ENCODE measurements around the gene PKDREJ. TPM values are rescaled to one million over a fixed set of nuclear protein-coding genes. Genes with fewer than 3 reads are reported as not detected.

Gene PKDREJ
- total and polyA plus RNA-seq, 2 donors (not counting 1 experiment from before 2014, with no cell fraction given): under 0.01 TPM; not detected in 1

DNA sequence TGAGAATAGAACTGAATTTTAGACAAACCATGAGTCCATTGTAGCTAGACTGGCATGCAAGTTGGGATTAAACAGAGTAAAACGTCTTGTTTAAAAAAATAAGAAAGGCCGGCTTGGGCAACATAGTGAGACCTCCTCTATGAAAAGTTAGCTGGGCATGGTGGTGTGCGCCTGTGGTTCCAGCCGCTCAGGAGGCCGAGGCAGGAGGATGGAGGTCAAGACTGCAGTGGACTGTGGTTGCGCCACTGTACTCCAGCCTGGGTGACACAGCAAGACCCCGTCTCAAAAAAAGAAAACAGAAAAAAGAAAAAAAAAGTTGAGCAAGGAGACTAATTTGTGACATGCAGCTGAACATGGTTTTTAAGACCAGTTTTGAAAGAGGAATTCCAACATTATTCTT lies 36.6 kb downstream of the PKDREJ start:
- Histone ChIP-seq H3K27ac (ENCODE audit: insufficient read depth, low read length) (no peak overlapping the region), H3K36me3 (ENCODE audit: control insufficient read depth, insufficient read depth, low read length) (peaks cover 2% of the 10 kb centered on the region), H3K9me3 (ENCODE audit: control insufficient read depth, insufficient read depth, low read depth, low read length) (no peaks in the 10 kb centered on the region), H3K4me2 (ENCODE audit: extremely low read depth, insufficient read depth, low read length) (no peak overlapping the region), H4K20me1 (ENCODE audit: control insufficient read depth, extremely low read depth, insufficient read depth, low read length) (no peaks in the 10 kb centered on the region), H3K27me3 (ENCODE audit: control insufficient read depth, insufficient read depth, low read length) (no peaks in the 10 kb centered on the region), H3K9ac (ENCODE audit: insufficient read depth, low read length) (no peak overlapping the region), H3K79me2 (ENCODE audit: control insufficient read depth, insufficient read depth, low read length) (no peaks in the 10 kb centered on the region), H3K4me3 (replicated peaks in 1 of 4; ENCODE audit: control extremely low read depth in 1 of 4, insufficient read depth in 1 of 4, low read depth in 3 of 4, low read length in 4 of 4) (no peak overlapping the region), H2AFZ (ENCODE audit: low read length) (no peak overlapping the region), H3K4me1 (ENCODE audit: control insufficient read depth, extremely low read depth, insufficient read depth, low read length) (no peaks in the 10 kb centered on the region)
- no peak for TF ChIP-seq EZH2 (IDR thresholded peaks at IDR 0.05; ENCODE audit: low read length, missing control alignments)
- TF ChIP-seq CTCF (conservative IDR thresholded peaks at IDR 0.05 in 1 of 2, IDR thresholded peaks at IDR 0.05 in 1 of 2; ENCODE audit: low read depth in 1 of 2, low read length in 2 of 2): no peak
- DNase-seq (ENCODE audit: low read depth in 2 of 2): no peak

DNA sequence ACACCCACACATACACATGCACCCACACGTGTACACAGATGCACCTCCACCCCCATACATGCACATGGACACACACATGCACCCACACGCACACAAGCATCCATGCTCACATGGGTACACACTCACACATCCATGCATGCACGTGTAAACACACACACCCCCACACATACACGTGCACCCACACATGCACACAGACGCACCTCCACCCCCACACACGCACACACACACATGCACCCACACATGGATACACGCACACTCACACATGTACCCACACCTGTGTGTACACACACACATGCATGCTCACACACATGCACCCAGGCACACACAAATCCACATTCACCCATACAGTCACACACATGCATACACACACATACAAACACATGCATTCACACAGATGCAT lies 37.5 kb downstream of the PKDREJ start:
- no peak for DNase-seq (ENCODE audit: low read depth in 2 of 2)

DNA sequence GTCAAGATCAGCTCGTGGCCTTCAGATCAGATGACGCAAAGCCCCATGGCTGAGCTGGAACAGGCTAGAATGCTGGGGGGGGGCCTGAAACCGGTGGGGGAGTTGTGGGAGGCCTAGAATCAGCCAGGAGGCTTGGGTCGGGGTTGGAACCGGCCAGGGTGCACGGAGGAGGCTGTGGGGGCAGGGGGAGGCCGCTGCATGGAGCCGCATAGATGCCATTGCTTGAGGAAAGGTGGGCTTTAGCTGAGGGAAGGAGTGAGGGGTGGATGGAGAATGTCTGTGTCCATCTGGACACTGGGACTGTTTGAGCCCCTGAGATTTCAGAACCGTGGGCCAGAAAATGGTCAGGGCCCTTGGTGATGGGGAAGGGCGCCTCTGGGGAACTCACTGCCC lies 38.2 kb downstream of the PKDREJ start:
- no peaks in the 10 kb centered on the region for H4K20me1 ChIP-seq (ENCODE audit: control insufficient read depth, extremely low read depth, insufficient read depth, low read length)
- H3K27ac ChIP-seq (ENCODE audit: insufficient read depth, low read length): no peak overlapping the region
- peaks cover 2% of the 10 kb centered on the region for H3K36me3 ChIP-seq (ENCODE audit: control insufficient read depth, insufficient read depth, low read length)
- no peak overlapping the region for H3K4me2 ChIP-seq (ENCODE audit: extremely low read depth, insufficient read depth, low read length)
- no peak overlapping the region for H2AFZ ChIP-seq (ENCODE audit: low read length)
- no peaks in the 10 kb centered on the region for H3K27me3 ChIP-seq (ENCODE audit: control insufficient read depth, insufficient read depth, low read length)
- no peaks in the 10 kb centered on the region for H3K79me2 ChIP-seq (ENCODE audit: control insufficient read depth, insufficient read depth, low read length)
- TF ChIP-seq CTCF (conservative IDR thresholded peaks at IDR 0.05 in 1 of 2, IDR thresholded peaks at IDR 0.05 in 1 of 2; ENCODE audit: low read depth in 1 of 2, low read length in 2 of 2) (no peak), EZH2 (IDR thresholded peaks at IDR 0.05; ENCODE audit: low read length, missing control alignments) (no peak)
- no peak overlapping the region for H3K4me3 ChIP-seq (replicated peaks in 1 of 4; ENCODE audit: control extremely low read depth in 1 of 4, insufficient read depth in 1 of 4, low read depth in 3 of 4, low read length in 4 of 4)
- H3K9me3 ChIP-seq (ENCODE audit: control insufficient read depth, insufficient read depth, low read depth, low read length): no peaks in the 10 kb centered on the region
- no peaks in the 10 kb centered on the region for H3K4me1 ChIP-seq (ENCODE audit: control insufficient read depth, extremely low read depth, insufficient read depth, low read length)
- H3K9ac ChIP-seq (ENCODE audit: insufficient read depth, low read length): no peak overlapping the region
- no peak for DNase-seq (ENCODE audit: low read depth in 2 of 2)

More for the DNA sequence above, 37.5 kb downstream of the PKDREJ start:
- Histone ChIP-seq H3K4me3 (replicated peaks in 1 of 4; ENCODE audit: control extremely low read depth in 1 of 4, insufficient read depth in 1 of 4, low read depth in 3 of 4, low read length in 4 of 4) (no peak overlapping the region), H3K27me3 (ENCODE audit: control insufficient read depth, insufficient read depth, low read length) (no peaks in the 10 kb centered on the region), H4K20me1 (ENCODE audit: control insufficient read depth, extremely low read depth, insufficient read depth, low read length) (no peaks in the 10 kb centered on the region), H3K4me2 (ENCODE audit: extremely low read depth, insufficient read depth, low read length) (no peak overlapping the region), H3K9me3 (ENCODE audit: control insufficient read depth, insufficient read depth, low read depth, low read length) (no peaks in the 10 kb centered on the region), H3K9ac (ENCODE audit: insufficient read depth, low read length) (no peak overlapping the region), H3K27ac (ENCODE audit: insufficient read depth, low read length) (no peak overlapping the region), H2AFZ (ENCODE audit: low read length) (no peak overlapping the region), H3K36me3 (ENCODE audit: control insufficient read depth, insufficient read depth, low read length) (peaks cover 2% of the 10 kb centered on the region), H3K79me2 (ENCODE audit: control insufficient read depth, insufficient read depth, low read length) (no peaks in the 10 kb centered on the region), H3K4me1 (ENCODE audit: control insufficient read depth, extremely low read depth, insufficient read depth, low read length) (no peaks in the 10 kb centered on the region)
- TF ChIP-seq EZH2 (IDR thresholded peaks at IDR 0.05; ENCODE audit: low read length, missing control alignments) (no peak), CTCF (conservative IDR thresholded peaks at IDR 0.05 in 1 of 2, IDR thresholded peaks at IDR 0.05 in 1 of 2; ENCODE audit: low read depth in 1 of 2, low read length in 2 of 2) (no peak)

All from fibroblast of lung (primary cell).